OCI-LY7 (cell line): ENCODE measurements around the gene CCR3. TPM values are rescaled to one million over a fixed set of nuclear protein-coding genes. Genes with fewer than 3 reads are reported as not detected.

Source experiments
- BruUV-seq: library from RNA; stranded (reverse); fragments of 400-500 nt; replicated peaks from 2 replicates; lab custom pipeline; 2021; lab: Mats Ljungman, UMichigan
- CTCF ChIA-PET: fragments of 300-600 bp; sonication (Branson Sonifier 250); formaldehyde crosslinking; loops from one replicate; lab custom pipeline; 2022; ENCODE audit warnings: antibody characterized with exemption; ENCODE audit not compliant: unreplicated experiment; lab: Charles Lee
- POLR2A ChIA-PET: fragments of 300-600 bp; sonication (Branson Sonifier 250); formaldehyde crosslinking; loops from one replicate; lab custom pipeline; 2022; ENCODE audit warnings: antibody characterized with exemption; lab: Charles Lee
- DNase-seq: peaks from one replicate; pipeline ENCODE4 v3.0.0-alpha.2; 2015; ENCODE audit warnings: low spot score
- H2AFZ ChIP-seq: fragments of 200-600 bp; sonication (generic), shearing (Covaris generic); 2 replicates; pipeline ENCODE4 v1.6.1; 2014; ENCODE audit warnings: mild to moderate bottlenecking, antibody characterized with exemption, low read length, moderate library complexity
- H3K27ac ChIP-seq: fragments of 200-600 bp; sonication (generic); 2 replicates; pipeline ENCODE4 v1.5.1; 2014; ENCODE audit warnings: mixed run types, low read depth, mild to moderate bottlenecking, moderate library complexity, low read length, inconsistent platforms; ENCODE audit not compliant: poor library complexity, severe bottlenecking
- H3K36me3 ChIP-seq: fragments of 200-600 bp; sonication (generic); 2 replicates; pipeline ENCODE4 v1.6.1; 2014; ENCODE audit warnings: mild to moderate bottlenecking, antibody characterized with exemption, low read length, moderate library complexity, mixed read lengths; ENCODE audit not compliant: insufficient read depth
- H3K4me1 ChIP-seq: fragments of 200-600 bp; sonication (generic); 2 replicates; pipeline ENCODE4 v1.5.1; 2014; ENCODE audit warnings: mild to moderate bottlenecking, low read length; ENCODE audit not compliant: insufficient read depth, poor library complexity, severe bottlenecking
- H3K4me2 ChIP-seq: fragments of 200-600 bp; sonication (generic); 2 replicates; pipeline ENCODE4 v1.6.1; 2014; ENCODE audit warnings: mild to moderate bottlenecking, low read length
- H3K4me3 ChIP-seq: fragments of 200-600 bp; sonication (generic); 2 replicates; pipeline ENCODE4 v1.5.1; 2014; ENCODE audit warnings: mild to moderate bottlenecking, low read depth, low read length; ENCODE audit not compliant: poor library complexity, severe bottlenecking
- H3K79me2 ChIP-seq: fragments of 200-600 bp; sonication (generic); 2 replicates; pipeline ENCODE4 v1.6.1; 2016; ENCODE audit warnings: low read depth, mild to moderate bottlenecking, low read length, moderate library complexity, mixed read lengths; ENCODE audit not compliant: insufficient read depth
- H3K9me2 ChIP-seq: fragments of 200-600 bp; sonication (generic); 2 replicates; pipeline ENCODE4 v1.6.1; 2016; ENCODE audit warnings: mild to moderate bottlenecking, low read length, mixed read lengths; ENCODE audit not compliant: insufficient read depth
- H3K9me3 ChIP-seq: fragments of 200-600 bp; sonication (generic); 2 replicates; pipeline ENCODE4 v1.6.1; 2014; ENCODE audit warnings: mild to moderate bottlenecking, mixed run types, low read length, mixed read lengths
- H4K20me1 ChIP-seq: fragments of 200-600 bp; sonication (generic); 2 replicates; pipeline ENCODE4 v1.6.1; 2014; ENCODE audit warnings: mild to moderate bottlenecking, antibody characterized with exemption, low read length, moderate library complexity, mixed read lengths; ENCODE audit not compliant: insufficient read depth
- EZH2phosphoT487 ChIP-seq: fragments of 200-600 bp; sonication (generic); IDR thresholded peaks from 2 replicates; pipeline ENCODE4 v1.6.1; 2018; ENCODE audit warnings: low read depth, borderline replicate concordance, mild to moderate bottlenecking, mixed run types, antibody characterized with exemption, low read length, moderate library complexity, mixed read lengths
- intact Hi-C: fragments of 100-400 bp; cut with micrococcal nuclease; formaldehyde crosslinking; loops from one replicate; pipeline ENCODE4 v1.10.0; 2022; ENCODE audit not compliant: unreplicated experiment
- total RNA-seq, 2 experiments: library from RNA; depleted of rRNA in 1 of 2; stranded (reverse); fragments of >200 nt in 1 of 2; shearing (Covaris generic) in 1 of 2; gene quantifications; 2 replicates each; pipeline ENCODE4 v1.2.3, GENCODE V29; 2014 to 2022
- TF ChIP-seq, protein P1 (sequence below): fragments of 200-600 bp; sonication (generic); conservative IDR thresholded peaks from 2 replicates; pipeline ENCODE4 v1.5.1; 2014; ENCODE audit warnings: mild to moderate bottlenecking, antibody characterized with exemption, low read length, moderate library complexity, mixed read lengths

CCR3 gene
- total RNA-seq, 2 experiments from 2014 or later = not detected

DNA sequence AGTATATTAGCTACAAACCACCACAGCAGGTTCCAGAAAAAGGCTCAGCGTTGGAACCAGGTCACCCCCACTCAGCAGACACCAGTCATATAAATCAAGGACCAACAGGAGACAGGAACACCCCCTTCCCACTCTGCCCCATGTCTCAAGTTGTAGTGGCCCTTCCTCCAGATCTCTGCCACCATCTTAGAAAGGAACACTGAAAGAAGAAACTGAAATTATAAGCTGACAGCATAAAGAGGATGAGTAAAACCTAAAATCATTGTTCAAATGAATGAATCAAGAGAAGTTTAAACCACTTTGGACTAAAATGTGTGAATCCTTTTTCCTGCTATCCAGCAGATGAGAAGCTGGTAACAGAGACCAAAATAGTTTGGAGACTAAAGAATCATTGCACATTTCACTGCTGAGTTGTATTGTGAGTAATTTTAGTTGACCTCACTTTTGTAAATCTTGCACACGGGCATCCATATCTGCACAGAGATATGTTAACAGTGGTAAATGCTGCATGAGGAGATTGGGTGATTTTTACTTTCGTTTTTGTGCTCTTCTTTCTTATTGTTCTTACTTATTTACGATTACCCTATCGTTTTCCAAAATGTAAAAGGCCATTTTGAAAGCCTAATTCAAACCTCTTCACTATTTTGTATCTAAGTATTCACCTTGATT, 19.8 kb downstream of the CCR3 start:
- ChIA-PET CTCF (no interaction called here), POLR2A (no interaction called here)
- TF ChIP-seq EZH2phosphoT487 = no peak
- TF ChIP-seq, protein P1, sequence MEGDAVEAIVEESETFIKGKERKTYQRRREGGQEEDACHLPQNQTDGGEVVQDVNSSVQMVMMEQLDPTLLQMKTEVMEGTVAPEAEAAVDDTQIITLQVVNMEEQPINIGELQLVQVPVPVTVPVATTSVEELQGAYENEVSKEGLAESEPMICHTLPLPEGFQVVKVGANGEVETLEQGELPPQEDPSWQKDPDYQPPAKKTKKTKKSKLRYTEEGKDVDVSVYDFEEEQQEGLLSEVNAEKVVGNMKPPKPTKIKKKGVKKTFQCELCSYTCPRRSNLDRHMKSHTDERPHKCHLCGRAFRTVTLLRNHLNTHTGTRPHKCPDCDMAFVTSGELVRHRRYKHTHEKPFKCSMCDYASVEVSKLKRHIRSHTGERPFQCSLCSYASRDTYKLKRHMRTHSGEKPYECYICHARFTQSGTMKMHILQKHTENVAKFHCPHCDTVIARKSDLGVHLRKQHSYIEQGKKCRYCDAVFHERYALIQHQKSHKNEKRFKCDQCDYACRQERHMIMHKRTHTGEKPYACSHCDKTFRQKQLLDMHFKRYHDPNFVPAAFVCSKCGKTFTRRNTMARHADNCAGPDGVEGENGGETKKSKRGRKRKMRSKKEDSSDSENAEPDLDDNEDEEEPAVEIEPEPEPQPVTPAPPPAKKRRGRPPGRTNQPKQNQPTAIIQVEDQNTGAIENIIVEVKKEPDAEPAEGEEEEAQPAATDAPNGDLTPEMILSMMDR = no peak

DNA sequence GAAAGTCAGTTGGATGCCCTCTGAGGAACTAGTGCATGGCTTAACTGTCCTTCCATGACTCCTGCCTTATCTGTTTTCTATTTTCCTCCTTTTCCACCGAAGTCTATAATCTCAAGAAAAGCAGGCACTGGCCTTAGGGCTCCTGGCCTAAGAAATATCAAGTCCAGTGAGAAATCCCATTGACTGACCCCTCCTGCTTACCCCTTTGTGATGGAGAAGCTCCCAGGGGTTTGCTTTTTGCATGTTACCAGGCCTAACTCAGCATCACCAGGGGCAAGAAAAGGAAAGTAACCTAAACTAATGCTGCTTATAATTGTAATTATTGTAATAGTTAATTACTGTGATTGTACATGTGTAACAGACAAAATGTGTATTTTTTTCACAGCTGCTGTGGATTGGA, 21.7 kb downstream of the CCR3 start:
- Histone ChIP-seq H3K4me3 (no peak overlapping the region), H3K4me1 (no peaks in the 10 kb centered on the region), H2AFZ (no peak overlapping the region), H4K20me1 (no peaks in the 10 kb centered on the region), H3K9me3 (no peaks in the 10 kb centered on the region; the same call in 1 of the 2 replicates), H3K9me2 (no peaks in the 10 kb centered on the region), H3K27ac (no peak overlapping the region), H3K4me2 (no peak overlapping the region), H3K36me3 (no peaks in the 10 kb centered on the region), H3K79me2 (no peaks in the 10 kb centered on the region)
- no TSS peak for BruUV-seq
- no peak for DNase-seq
- ChIA-PET POLR2A (no interaction called here), CTCF (no interaction called here)
- intact Hi-C loops = no loop called here
- TF ChIP-seq, protein P1 = no peak
- no peak for TF ChIP-seq EZH2phosphoT487

More for the DNA sequence above, 19.8 kb downstream of the CCR3 start:
- DNase-seq = no peak
- Histone ChIP-seq H3K4me3 (no peak overlapping the region), H3K4me2 (no peak overlapping the region), H2AFZ (no peak overlapping the region), H3K27ac (no peak overlapping the region), H4K20me1 (no peaks in the 10 kb centered on the region), H3K4me1 (no peaks in the 10 kb centered on the region), H3K36me3 (no peaks in the 10 kb centered on the region), H3K79me2 (no peaks in the 10 kb centered on the region), H3K9me2 (no peaks in the 10 kb centered on the region), H3K9me3 (no peaks in the 10 kb centered on the region; the same call in 1 of the 2 replicates)
- BruUV-seq = no TSS peak
- intact Hi-C loops = no loop called here

DNA sequence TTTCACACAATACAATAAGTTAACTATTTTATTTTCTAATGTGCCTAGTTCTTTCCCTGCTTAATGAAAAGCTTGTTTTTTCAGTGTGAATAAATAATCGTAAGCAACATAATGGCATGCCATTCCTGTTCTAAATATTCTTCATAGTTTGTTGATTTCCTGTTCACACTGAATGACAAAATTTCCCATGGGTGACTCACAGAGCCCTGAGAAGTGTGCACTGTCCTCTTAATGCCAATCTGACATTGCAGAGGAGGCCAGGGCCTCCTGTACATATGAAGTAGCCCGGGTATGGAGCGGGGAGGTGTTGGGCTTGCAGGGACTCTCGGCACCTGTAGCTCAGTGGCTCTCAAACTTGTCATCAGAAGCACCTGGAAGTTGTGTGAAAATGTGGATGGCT, 24.3 kb downstream of the CCR3 start:
- Histone ChIP-seq H3K79me2 (no peaks in the 10 kb centered on the region), H3K36me3 (no peaks in the 10 kb centered on the region), H3K9me2 (no peaks in the 10 kb centered on the region), H3K4me2 (no peak overlapping the region), H3K4me3 (no peak overlapping the region), H3K27ac (no peak overlapping the region), H2AFZ (no peak overlapping the region), H3K4me1 (no peaks in the 10 kb centered on the region), H3K9me3 (no peaks in the 10 kb centered on the region), H4K20me1 (no peaks in the 10 kb centered on the region)
- no TSS peak for BruUV-seq
- POLR2A ChIA-PET = no interaction called here
- DNase-seq = no peak
- CTCF ChIA-PET = no interaction called here
- TF ChIP-seq EZH2phosphoT487 = no peak
- TF ChIP-seq, protein P1 = no peak
- intact Hi-C loops = no loop called here
